ENCODE data around the gene RBMS2.
"Not testable (repeated sequence)": the region's sequence is repeated elsewhere in the genome, so short reads cannot be mapped to it uniquely, and the experiment has no call there.

The RBMS2 gene

DNA sequence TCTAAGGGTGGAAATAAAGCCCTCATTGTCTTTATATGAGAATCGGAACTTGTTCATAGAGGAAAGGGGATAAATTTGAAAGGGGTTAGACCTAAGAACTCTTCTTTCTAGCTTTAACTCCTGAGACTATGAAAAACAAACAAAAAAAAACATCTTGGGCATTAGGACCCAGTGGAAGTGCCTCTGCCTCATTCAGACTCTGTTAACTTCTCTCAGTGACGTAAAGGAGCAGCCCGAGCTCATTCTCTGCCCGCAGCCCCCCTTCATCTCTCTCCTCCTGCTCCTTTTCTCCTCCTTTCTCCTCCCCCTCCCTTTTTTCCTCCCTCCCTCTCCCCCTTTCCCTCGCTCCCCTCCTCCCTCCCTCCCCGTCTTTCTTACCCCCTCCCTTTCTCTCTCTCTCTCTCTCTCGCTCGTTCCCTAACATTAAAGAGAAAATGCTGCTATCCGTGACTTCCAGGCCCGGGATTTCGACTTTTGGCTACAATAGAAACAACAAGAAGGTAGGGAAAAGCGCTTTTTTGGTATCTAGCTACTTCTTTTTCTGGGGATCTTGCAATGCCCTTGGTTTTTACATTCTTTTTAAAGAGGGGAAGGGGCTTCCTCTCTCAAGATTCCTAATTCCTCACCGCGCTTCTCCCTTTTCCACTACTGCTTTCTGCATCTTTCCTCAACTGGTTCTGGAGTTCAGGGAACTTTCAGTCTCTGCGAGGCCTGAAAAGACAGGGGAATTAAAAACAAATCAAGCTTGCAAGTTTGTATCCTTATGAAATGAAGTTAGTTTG lies at the start of gene RBMS2:
RBMS2 (plus strand) TSS at position 231 of the 782 bp plus-strand sequence; CDS start at position 435, 204 bp downstream.
- in situ Hi-C loops (cut with HindIII; ENCODE audit: low pct_ligation_motif_present, low pct_unique_long_range_greater_than_20kb, low sequenced_read_pairs), result loop anchor here (5.0 kb wide), 1 partner anchor 51 kb away; no protein-coding TSS in a partner anchor
- DNase-seq, result peak; percentile 97

- in situ Hi-C loops (cut with HindIII; ENCODE audit: low pct_ligation_motif_present, low pct_unique_long_range_greater_than_20kb, low sequenced_read_pairs), result no loop called here
- no peak for DNase-seq
These were observed 47.2 kb upstream of the RBMS2 start for GRCh38 chr12:56474389-56474788.

DNA sequence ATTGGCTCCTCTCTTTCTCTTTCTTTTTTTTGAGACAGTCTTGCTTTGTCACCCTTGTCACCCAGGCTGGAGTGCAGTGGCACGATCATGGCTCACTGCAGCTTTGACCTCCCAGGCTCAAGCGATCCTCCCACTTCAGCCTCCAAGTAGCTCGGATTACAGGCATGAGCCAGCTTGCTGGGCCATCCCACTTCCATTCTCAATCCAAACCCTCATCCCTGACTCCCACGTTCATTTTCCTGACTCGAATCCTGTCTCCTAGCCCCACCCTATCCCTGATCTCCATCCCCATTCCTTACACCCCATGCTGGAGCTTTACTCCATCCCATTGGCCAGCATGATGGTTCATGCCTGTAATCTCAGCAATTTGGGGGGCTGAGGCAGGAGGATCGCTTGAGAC lies 45.5 kb upstream of the RBMS2 start:
- DNase-seq, result no peak

DNA sequence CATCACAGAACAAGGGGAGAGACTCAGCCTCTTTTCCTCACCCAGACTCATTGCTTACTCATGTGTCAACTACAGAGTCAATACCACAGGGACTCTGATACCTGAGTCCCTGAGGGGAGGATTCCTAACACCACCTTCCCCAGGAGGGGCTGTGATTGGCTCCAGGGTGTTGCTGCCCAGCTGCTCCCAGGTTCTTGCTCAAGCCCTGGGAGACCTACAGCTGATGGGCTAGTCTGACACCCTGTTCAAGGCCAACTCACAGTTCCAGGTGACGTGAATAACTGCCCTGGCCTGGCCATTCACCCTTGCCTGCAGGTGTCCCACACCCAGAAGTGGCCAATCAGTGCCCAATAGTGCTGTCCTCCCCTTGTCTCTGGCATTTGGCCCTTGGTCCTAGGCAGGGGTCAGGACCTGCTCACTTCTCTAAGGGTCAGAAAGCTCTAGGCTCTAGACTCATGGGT lies 44.6 kb upstream of the RBMS2 start:
- in situ Hi-C loops (cut with HindIII; ENCODE audit: low pct_ligation_motif_present, low pct_unique_long_range_greater_than_20kb, low sequenced_read_pairs), result no loop called here
- DNase-seq, result no peak

More for the DNA sequence above, 45.5 kb upstream of the RBMS2 start:
- in situ Hi-C loops (cut with HindIII; ENCODE audit: low pct_ligation_motif_present, low pct_unique_long_range_greater_than_20kb, low sequenced_read_pairs), result no loop called here

DNA sequence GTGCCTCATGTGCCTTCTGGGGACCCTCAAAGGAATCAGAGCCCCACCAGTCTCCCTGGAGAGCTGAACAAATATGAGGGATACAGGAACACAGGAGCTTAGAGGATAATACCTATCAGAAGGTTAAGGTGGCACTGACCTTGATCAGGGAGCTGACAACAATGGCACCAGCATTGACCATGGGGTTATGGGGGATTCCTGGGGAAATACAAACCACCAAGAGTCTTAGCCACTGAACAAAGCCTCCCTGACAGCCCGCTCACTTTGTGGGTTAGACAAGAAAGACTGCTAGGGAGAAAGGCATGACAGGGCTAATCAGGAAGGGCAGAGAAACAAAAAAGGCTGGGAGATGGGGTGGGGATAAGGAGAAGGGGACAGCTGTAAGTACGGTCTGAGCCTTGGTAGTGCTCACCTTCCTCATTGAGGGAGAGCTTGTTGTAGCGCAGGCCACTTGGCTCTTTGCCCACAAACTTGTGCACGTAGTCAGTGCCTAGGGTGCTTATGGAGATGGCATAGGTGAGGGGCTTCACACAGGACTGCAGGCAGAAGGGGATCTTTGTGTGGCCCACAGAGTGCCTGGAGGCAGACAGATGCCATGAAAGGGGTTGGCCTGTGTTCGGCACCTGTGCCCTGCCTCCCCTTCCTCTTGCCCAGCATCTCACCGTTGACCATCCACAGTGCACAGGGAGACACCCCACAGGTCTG lies 43.9 kb upstream of the RBMS2 start:
- DNase-seq, result no peak
- in situ Hi-C loops (cut with HindIII; ENCODE audit: low pct_ligation_motif_present, low pct_unique_long_range_greater_than_20kb, low sequenced_read_pairs), result no loop called here

GRCh38 chr12:56479625-56480024 lies 42.0 kb upstream of the RBMS2 start:
- DNase-seq, result no peak
- in situ Hi-C loops (cut with HindIII; ENCODE audit: low pct_ligation_motif_present, low pct_unique_long_range_greater_than_20kb, low sequenced_read_pairs), result no loop called here

GRCh38 chr12:56484566-56484965 lies 37.1 kb upstream of the RBMS2 start:
- in situ Hi-C loops (cut with HindIII; ENCODE audit: low pct_ligation_motif_present, low pct_unique_long_range_greater_than_20kb, low sequenced_read_pairs), result no loop called here
- no peak for DNase-seq

DNA sequence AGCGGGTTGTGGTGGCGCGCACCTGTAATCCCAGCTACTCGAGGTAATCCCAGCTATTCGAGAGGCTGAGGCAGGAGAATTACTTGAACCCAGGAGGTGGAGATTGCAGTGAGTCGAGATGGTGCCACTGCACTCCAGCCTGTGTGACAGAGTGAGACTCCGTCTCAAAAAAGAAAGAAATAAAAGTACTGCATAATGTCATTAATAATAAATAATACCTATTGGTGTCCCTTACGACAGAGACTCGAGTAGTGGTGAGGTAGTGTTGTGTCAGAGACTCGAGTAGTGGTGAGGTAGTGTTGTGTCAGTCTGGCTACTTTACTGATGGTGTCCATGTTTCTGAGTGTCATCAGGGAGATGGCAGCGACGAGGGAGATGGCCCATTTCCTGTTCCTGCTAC lies 34.9 kb upstream of the RBMS2 start:
- in situ Hi-C loops (cut with HindIII; ENCODE audit: low pct_ligation_motif_present, low pct_unique_long_range_greater_than_20kb, low sequenced_read_pairs), result no loop called here
- no peak for DNase-seq

DNA sequence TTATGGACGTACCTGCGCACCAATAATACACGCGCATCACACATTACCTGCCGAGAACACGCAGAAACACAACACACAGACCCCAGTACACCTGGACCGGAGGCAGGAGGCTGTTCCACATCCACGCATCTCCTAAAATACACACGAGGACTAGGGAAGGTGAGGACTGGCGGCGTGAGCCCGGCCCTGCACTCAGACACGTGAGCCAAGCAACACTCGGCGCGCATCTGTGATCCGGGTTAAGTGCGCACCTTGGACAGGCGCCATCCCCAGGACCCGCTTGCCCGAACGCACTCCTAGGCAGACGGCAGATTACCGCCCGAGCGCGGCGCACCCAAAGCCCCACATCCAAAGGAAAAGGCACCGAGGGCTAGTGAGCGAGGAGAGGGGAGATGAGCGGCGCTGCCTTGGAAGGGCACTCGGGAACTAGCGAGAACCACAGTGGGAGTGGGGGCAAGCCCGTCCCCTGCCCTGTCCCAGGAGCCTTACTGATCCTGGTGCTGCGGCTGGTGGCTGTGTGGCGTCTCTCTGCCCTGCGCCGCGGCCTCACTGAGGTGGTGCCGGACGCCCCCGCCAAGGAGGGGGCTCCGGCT lies 34.1 kb upstream of the RBMS2 start:
- DNase-seq, result peak; percentile 52
- in situ Hi-C loops (cut with HindIII; ENCODE audit: low pct_ligation_motif_present, low pct_unique_long_range_greater_than_20kb, low sequenced_read_pairs), result no loop called here

GRCh38 chr12:56488041-56488955 lies 33.3 kb upstream of the RBMS2 start, which contains the start of gene GLS2:
GLS2 (minus strand) TSS chr12:56488161; CDS start chr12:56488118, 43 bp downstream.
- in situ Hi-C loops (cut with HindIII; ENCODE audit: low pct_ligation_motif_present, low pct_unique_long_range_greater_than_20kb, low sequenced_read_pairs), result no loop called here
- DNase-seq, result peak; percentile 93

- no peak for DNase-seq
These were observed 31.3 kb upstream of the RBMS2 start for GRCh38 chr12:56490360-56490759.

DNA sequence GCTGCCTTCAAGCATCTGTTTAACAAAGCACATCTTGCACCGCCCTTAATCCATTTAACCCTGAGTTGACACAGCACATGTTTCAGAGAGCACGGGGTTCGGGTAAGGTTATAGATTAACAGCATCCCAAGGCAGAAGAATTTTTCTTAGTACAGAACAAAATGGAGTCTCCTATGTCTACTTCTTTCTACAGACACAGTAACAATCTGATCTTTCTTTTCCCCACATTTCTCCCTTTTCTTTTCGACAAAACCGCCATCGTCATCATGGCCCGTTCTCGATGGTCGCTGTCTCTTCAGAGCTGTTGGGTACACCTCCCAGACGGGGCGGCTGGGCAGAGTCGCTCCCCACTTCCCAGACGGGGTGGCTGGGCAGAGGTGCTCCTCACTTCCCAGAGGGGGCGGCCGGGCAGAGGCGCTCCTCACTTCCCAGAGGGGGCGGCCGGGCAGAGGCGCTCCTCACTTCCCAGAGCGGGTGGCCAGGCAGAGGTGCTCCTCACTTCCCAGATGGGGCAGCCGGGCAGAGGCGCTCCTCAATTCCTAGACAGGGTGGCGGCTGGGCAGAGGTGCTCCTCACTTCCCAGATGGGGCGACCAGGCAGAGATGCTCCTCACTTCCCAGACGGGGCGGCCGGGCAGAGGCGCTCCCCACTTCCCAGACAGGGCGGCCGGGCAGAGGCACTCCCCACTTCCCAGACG lies 28.1 kb upstream of the RBMS2 start:
- in situ Hi-C loops (cut with HindIII; ENCODE audit: low pct_ligation_motif_present, low pct_unique_long_range_greater_than_20kb, low sequenced_read_pairs); DNase-seq: not testable (repeated sequence)

More at GRCh38 chr12:56490360-56490759, 31.3 kb upstream of the RBMS2 start:
- in situ Hi-C loops (cut with HindIII; ENCODE audit: low pct_ligation_motif_present, low pct_unique_long_range_greater_than_20kb, low sequenced_read_pairs), result no loop called here

DNA sequence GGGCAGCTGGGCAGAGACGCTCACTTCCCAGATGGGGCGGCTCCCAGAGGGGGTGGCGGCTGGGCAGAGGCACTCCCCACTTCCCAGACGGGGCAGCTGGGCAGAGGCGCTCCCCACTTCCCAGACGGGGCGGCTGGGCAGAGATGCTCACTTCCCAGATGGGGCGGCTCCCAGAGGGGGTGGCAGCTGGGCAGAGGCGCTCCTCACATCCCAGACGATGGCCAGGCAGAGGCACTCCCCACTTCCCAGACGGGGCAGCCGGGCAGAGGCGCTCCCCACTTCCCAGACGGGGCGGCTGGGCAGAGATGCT lies 27.6 kb upstream of the RBMS2 start:
- in situ Hi-C loops (cut with HindIII; ENCODE audit: low pct_ligation_motif_present, low pct_unique_long_range_greater_than_20kb, low sequenced_read_pairs); DNase-seq: not testable (repeated sequence)

GRCh38 chr12:56494481-56494880 lies 27.1 kb upstream of the RBMS2 start:
- DNase-seq; in situ Hi-C loops (cut with HindIII; ENCODE audit: low pct_ligation_motif_present, low pct_unique_long_range_greater_than_20kb, low sequenced_read_pairs): not testable (repeated sequence)

- in situ Hi-C loops (cut with HindIII; ENCODE audit: low pct_ligation_motif_present, low pct_unique_long_range_greater_than_20kb, low sequenced_read_pairs), result not testable (repeated sequence)
- DNase-seq, result peak; percentile 49
These were observed 24.9 kb upstream of the RBMS2 start for GRCh38 chr12:56496704-56497103.

GRCh38 chr12:56498126-56498902 lies 23.3 kb upstream of the RBMS2 start:
- in situ Hi-C loops (cut with HindIII; ENCODE audit: low pct_ligation_motif_present, low pct_unique_long_range_greater_than_20kb, low sequenced_read_pairs); DNase-seq: not testable (repeated sequence)

GRCh38 chr12:56499452-56499851 lies 22.2 kb upstream of the RBMS2 start:
- in situ Hi-C loops (cut with HindIII; ENCODE audit: low pct_ligation_motif_present, low pct_unique_long_range_greater_than_20kb, low sequenced_read_pairs); DNase-seq: not testable (repeated sequence)

Data from ACHN (cell line).